Measurements from ENCODE around the gene SLC50A1. TPM values are rescaled to one million over a fixed set of nuclear protein-coding genes. Genes with fewer than 3 reads are reported as not detected.
"Not testable (repeated sequence)": the region's sequence is repeated elsewhere in the genome, so short reads cannot be mapped to it uniquely, and the experiment has no call there.

SLC50A1 gene
- total and polyA plus RNA-seq, 2 experiments from 2014 or later = 88.6 to 111 TPM

DNA sequence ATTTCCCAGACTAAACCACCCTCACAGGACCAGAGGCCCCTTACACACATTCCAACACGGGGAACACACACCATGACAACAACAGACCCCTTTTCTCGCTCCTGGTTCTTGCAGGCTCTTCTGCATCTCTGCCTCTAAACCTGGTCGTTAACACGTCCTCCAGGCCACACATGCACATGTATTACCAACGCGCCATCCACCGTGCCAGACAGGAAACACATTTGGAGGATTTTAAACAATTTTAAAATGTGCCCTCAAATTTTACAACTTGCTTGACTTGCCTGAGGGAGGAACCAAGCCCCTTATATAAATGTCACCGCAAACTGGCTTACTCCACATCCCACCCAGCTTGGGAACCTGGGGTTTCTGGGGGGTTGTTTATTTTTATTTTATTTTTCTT lies 24.8 kb upstream of the SLC50A1 start:
- WGBS (ENCODE audit: low lambda C conversion rate, missing lambda C conversion rate) = 55% methylated on average over 8 of the region's 8 CpGs
- H3K9me2 ChIP-seq (replicated peaks; ENCODE audit: insufficient read depth) = no peaks in the 10 kb centered on the region
- H2AFZ ChIP-seq = no peak overlapping the region
- no peak overlapping the region for H3K4me3 ChIP-seq
- TF ChIP-seq EZH2 (IDR thresholded peaks at IDR 0.05; ENCODE audit: borderline replicate concordance) (no peak), EZH2phosphoT487 (IDR thresholded peaks at IDR 0.05; ENCODE audit: low read depth, severe bottlenecking, unreplicated experiment) (no peak)
- TF ChIP-seq, protein P1, sequence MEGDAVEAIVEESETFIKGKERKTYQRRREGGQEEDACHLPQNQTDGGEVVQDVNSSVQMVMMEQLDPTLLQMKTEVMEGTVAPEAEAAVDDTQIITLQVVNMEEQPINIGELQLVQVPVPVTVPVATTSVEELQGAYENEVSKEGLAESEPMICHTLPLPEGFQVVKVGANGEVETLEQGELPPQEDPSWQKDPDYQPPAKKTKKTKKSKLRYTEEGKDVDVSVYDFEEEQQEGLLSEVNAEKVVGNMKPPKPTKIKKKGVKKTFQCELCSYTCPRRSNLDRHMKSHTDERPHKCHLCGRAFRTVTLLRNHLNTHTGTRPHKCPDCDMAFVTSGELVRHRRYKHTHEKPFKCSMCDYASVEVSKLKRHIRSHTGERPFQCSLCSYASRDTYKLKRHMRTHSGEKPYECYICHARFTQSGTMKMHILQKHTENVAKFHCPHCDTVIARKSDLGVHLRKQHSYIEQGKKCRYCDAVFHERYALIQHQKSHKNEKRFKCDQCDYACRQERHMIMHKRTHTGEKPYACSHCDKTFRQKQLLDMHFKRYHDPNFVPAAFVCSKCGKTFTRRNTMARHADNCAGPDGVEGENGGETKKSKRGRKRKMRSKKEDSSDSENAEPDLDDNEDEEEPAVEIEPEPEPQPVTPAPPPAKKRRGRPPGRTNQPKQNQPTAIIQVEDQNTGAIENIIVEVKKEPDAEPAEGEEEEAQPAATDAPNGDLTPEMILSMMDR (IDR thresholded peaks at IDR 0.05; ENCODE audit: poor library complexity) = no peak
- H3K4me1 ChIP-seq (ENCODE audit: insufficient read depth) = peaks cover 26% of the 10 kb centered on the region
- H3K79me2 ChIP-seq = no peaks in the 10 kb centered on the region
- H3K9me3 ChIP-seq (ENCODE audit: low read depth) = no peaks in the 10 kb centered on the region
- DNase-seq (ENCODE audit: low spot score) = no peak
- H3K27me3 ChIP-seq = no peaks in the 10 kb centered on the region
- no peaks in the 10 kb centered on the region for H3K36me3 ChIP-seq (replicated peaks; ENCODE audit: insufficient read depth, low read depth)
- H4K20me1 ChIP-seq (ENCODE audit: insufficient read depth, poor library complexity, severe bottlenecking) = no peaks in the 10 kb centered on the region
- H3K4me2 ChIP-seq = peak overlapping the region; percentile 20
- peak overlapping the region; percentile 16 for H3K27ac ChIP-seq

DNA sequence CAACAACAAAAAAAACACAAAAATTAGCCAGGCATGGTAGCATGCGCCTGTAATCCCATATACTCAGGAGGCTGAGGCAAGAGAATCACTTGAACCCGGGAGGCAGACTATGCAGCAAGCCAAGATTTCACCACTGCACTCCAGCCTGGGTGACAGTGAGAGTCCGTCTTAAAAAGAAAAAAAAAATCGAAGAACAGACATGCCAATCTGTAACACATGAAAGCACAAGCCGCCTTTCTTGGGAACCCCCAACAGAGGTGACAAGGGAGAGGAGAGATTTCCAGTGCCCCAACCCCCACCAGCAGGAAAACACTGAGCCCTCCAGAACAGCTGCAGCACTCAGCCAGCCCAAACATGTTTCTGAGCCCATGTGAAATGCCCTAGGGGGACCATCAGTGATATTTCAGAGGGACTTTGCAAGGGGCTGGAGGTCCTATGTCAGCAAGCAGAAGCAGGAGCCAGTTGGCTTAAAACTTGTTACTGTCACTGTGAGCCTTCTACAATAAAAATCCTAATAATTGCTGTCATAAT lies 22.1 kb upstream of the SLC50A1 start:
- no peak for DNase-seq (ENCODE audit: low spot score)
- peaks cover 12% of the 10 kb centered on the region for H3K4me1 ChIP-seq (ENCODE audit: insufficient read depth)
- no peaks in the 10 kb centered on the region for H3K79me2 ChIP-seq
- H3K9me2 ChIP-seq (replicated peaks; ENCODE audit: insufficient read depth) = no peaks in the 10 kb centered on the region
- H4K20me1 ChIP-seq (ENCODE audit: insufficient read depth, poor library complexity, severe bottlenecking) = no peaks in the 10 kb centered on the region
- TF ChIP-seq EZH2phosphoT487 (IDR thresholded peaks at IDR 0.05; ENCODE audit: low read depth, severe bottlenecking, unreplicated experiment) (no peak), EZH2 (IDR thresholded peaks at IDR 0.05; ENCODE audit: borderline replicate concordance) (no peak)
- no peak overlapping the region for H3K27ac ChIP-seq
- WGBS (ENCODE audit: low lambda C conversion rate, missing lambda C conversion rate) = 62% methylated on average over 5 of the region's 5 CpGs
- H3K4me3 ChIP-seq = no peak overlapping the region
- no peak overlapping the region for H3K4me2 ChIP-seq
- H3K27me3 ChIP-seq = no peaks in the 10 kb centered on the region
- no peaks in the 10 kb centered on the region for H3K36me3 ChIP-seq (replicated peaks; ENCODE audit: insufficient read depth, low read depth)
- H3K9me3 ChIP-seq (ENCODE audit: low read depth) = no peaks in the 10 kb centered on the region
- H2AFZ ChIP-seq = no peak overlapping the region

DNA sequence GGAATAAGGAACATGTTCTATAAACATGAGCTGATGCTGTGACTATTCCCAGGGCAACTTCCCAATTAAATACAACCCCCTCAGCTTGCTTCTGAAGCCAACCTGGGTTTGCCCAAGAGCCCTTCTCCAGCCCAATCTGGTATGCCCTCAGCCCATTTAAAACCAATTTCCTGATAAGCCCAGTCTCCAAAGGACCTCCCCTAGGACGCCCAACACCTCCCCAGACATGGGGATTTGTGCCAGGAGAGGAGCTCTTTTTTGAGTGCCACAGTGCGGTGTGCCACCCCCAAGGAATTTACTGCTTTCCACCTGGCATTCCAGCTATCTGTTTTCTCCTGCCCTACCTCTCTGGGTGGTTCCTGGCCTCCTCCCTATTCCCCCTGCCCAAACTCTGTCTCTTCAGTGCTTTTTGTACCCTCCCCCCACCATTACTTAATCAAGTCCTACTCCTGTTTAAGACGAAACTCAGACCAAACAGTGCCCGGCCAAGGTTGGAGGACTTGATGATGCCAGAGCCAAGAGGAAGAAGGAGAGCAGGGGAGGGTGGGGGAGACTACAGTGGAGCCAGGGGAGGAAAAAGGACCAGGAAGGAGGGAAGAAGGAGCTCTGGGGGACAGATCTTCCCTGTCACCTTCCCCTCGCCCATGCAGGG lies 19.4 kb upstream of the SLC50A1 start:
- TF ChIP-seq, protein P1 (IDR thresholded peaks at IDR 0.05; ENCODE audit: poor library complexity) = no peak
- TF ChIP-seq EZH2phosphoT487 (IDR thresholded peaks at IDR 0.05; ENCODE audit: low read depth, severe bottlenecking, unreplicated experiment) (no peak), EZH2 (IDR thresholded peaks at IDR 0.05; ENCODE audit: borderline replicate concordance) (no peak)
- Histone ChIP-seq H3K27me3 (no peaks in the 10 kb centered on the region), H3K4me3 (no peak overlapping the region), H3K4me1 (ENCODE audit: insufficient read depth) (peaks cover 19% of the 10 kb centered on the region), H3K27ac (no peak overlapping the region), H3K9me3 (ENCODE audit: low read depth) (no peaks in the 10 kb centered on the region), H3K4me2 (no peak overlapping the region), H2AFZ (no peak overlapping the region), H3K36me3 (replicated peaks; ENCODE audit: insufficient read depth, low read depth) (no peaks in the 10 kb centered on the region), H4K20me1 (ENCODE audit: insufficient read depth, poor library complexity, severe bottlenecking) (no peaks in the 10 kb centered on the region), H3K79me2 (no peaks in the 10 kb centered on the region), H3K9me2 (replicated peaks; ENCODE audit: insufficient read depth) (no peaks in the 10 kb centered on the region)
- WGBS (ENCODE audit: low lambda C conversion rate, missing lambda C conversion rate) = 74% methylated on average over 5 of the region's 5 CpGs
- DNase-seq (ENCODE audit: low spot score) = no peak

DNA sequence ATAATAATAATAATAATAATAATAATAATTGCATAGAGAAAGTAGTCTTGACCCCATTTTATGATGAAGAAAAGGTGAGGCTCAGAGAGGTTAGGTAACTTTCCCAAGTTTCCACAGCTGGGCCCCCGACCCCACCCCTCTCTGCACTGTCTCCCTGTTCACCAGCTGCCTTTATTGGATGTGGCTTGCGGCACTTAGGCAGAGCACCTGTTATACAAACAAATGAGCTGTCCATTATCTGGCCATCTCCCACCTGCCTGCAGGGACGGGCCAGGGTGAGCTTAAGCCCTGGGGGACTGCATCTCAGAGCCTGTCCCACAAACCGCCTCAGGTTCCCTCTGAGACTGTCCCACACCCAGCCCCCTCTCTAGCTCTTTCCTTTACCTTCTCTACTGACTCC lies 18.0 kb upstream of the SLC50A1 start:
- H3K27ac ChIP-seq = no peak overlapping the region
- TF ChIP-seq EZH2 (IDR thresholded peaks at IDR 0.05; ENCODE audit: borderline replicate concordance) (no peak), EZH2phosphoT487 (IDR thresholded peaks at IDR 0.05; ENCODE audit: low read depth, severe bottlenecking, unreplicated experiment) (no peak)
- TF ChIP-seq, protein P1 (IDR thresholded peaks at IDR 0.05; ENCODE audit: poor library complexity) = no peak
- H3K79me2 ChIP-seq = no peaks in the 10 kb centered on the region
- 44% methylated on average over 4 of the region's 4 CpGs for WGBS (ENCODE audit: low lambda C conversion rate, missing lambda C conversion rate)
- no peak overlapping the region for H3K4me3 ChIP-seq
- no peak for DNase-seq (ENCODE audit: low spot score)
- no peak overlapping the region for H2AFZ ChIP-seq
- no peaks in the 10 kb centered on the region for H3K9me3 ChIP-seq (ENCODE audit: low read depth)
- H3K4me2 ChIP-seq = no peak overlapping the region
- H3K27me3 ChIP-seq = no peaks in the 10 kb centered on the region
- H3K9me2 ChIP-seq (replicated peaks; ENCODE audit: insufficient read depth) = no peaks in the 10 kb centered on the region
- H3K4me1 ChIP-seq (ENCODE audit: insufficient read depth) = peaks cover 9% of the 10 kb centered on the region
- H3K36me3 ChIP-seq (replicated peaks; ENCODE audit: insufficient read depth, low read depth) = no peaks in the 10 kb centered on the region
- no peaks in the 10 kb centered on the region for H4K20me1 ChIP-seq (ENCODE audit: insufficient read depth, poor library complexity, severe bottlenecking)

DNA sequence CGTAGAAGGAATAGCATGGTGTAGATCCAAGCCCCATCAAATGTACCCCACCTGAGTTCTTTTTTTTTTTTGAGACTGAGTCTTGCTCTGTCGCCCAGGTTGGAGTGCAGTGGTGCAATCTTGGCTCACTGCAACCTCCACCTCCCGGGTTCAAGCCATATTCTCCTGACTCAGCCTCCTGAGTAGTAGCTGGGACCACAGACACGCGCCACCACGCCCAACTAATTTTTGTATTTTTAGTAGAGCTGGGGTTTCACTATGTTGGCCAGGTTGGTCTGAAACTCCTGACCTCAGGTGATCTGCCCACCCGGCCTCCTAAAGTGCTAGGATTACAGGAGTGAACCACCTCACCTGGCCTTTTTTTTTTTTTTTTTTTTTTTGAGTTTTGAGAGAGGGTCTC lies 17.6 kb upstream of the SLC50A1 start:
- H3K4me3 ChIP-seq, H3K27ac ChIP-seq: not testable (repeated sequence)
- WGBS (ENCODE audit: low lambda C conversion rate, missing lambda C conversion rate) = 95% methylated on average over 7 of the region's 7 CpGs

More for the DNA sequence above, 17.6 kb upstream of the SLC50A1 start:
- H4K20me1 ChIP-seq (ENCODE audit: insufficient read depth, poor library complexity, severe bottlenecking); H3K9me2 ChIP-seq (replicated peaks; ENCODE audit: insufficient read depth); DNase-seq (ENCODE audit: low spot score); H3K9me3 ChIP-seq (ENCODE audit: low read depth); H3K27me3 ChIP-seq; H2AFZ ChIP-seq; H3K4me1 ChIP-seq (ENCODE audit: insufficient read depth); H3K36me3 ChIP-seq (replicated peaks; ENCODE audit: insufficient read depth, low read depth); H3K79me2 ChIP-seq; H3K4me2 ChIP-seq: not testable (repeated sequence)
